ENCODE results near the gene TELO2. TPM values are rescaled to one million over a fixed set of nuclear protein-coding genes. Genes with fewer than 3 reads are reported as not detected.

TELO2 gene
- total and polyA plus RNA-seq, 4 donors: 24.4 to 64.2 (median 42.8) TPM

- peaks cover 0 to 2% (median 0%) of the 10 kb centered on the region in 5 donors for H3K4me1 ChIP-seq (ENCODE audit: control insufficient read depth in 5 of 5, insufficient read depth in 5 of 5, low read length in 5 of 5)
- H3K27ac ChIP-seq (ENCODE audit: low read depth in 1 of 2, low read length in 1 of 2): no peak overlapping the region
- no peak for DNase-seq
- H3K4me3 ChIP-seq: no peak overlapping the region
- TF ChIP-seq CTCF (IDR thresholded peaks at IDR 0.05; ENCODE audit: control extremely low read depth, extremely low read depth): no peak
- no peak overlapping the region for H3K9ac ChIP-seq (ENCODE audit: insufficient read depth in 1 of 2, low read length in 2 of 2)
- no peak for ATAC-seq (ENCODE audit: insufficient read depth, low FRiP score)
- H3K27me3 ChIP-seq (ENCODE audit: control insufficient read depth in 3 of 3, insufficient read depth in 3 of 3, low read length in 2 of 3): no peaks in the 10 kb centered on the region
- H3K36me3 ChIP-seq (ENCODE audit: control insufficient read depth in 4 of 4, insufficient read depth in 4 of 4, low read length in 4 of 4): peaks cover 12 to 66% (median 25%) of the 10 kb centered on the region in 4 donors
- no peaks in the 10 kb centered on the region for H3K9me3 ChIP-seq (ENCODE audit: control insufficient read depth in 4 of 4, insufficient read depth in 3 of 4, low read length in 3 of 4)
- WGBS, 2 donors: 97% methylated on average over 36 of the region's 36 CpGs
Measured at GRCh38 chr16:1499756-1500464, 6.8 kb downstream of the TELO2 start.

GRCh38 chr16:1500465-1501150 lies 7.4 kb downstream of the TELO2 start:
- peaks cover 12 to 69% (median 22%) of the 10 kb centered on the region in 4 donors for H3K36me3 ChIP-seq (ENCODE audit: control insufficient read depth in 4 of 4, insufficient read depth in 4 of 4, low read length in 4 of 4)
- no peak for TF ChIP-seq CTCF (IDR thresholded peaks at IDR 0.05; ENCODE audit: control extremely low read depth, extremely low read depth)
- ATAC-seq (ENCODE audit: insufficient read depth, low FRiP score) (no peak), DNase-seq (no peak)
- WGBS, 2 donors: 96 to 98% methylated on average over 42 to 44 of the region's 44 CpGs
- H3K27ac ChIP-seq (ENCODE audit: low read depth in 1 of 2, low read length in 1 of 2): no peak overlapping the region
- H3K9ac ChIP-seq (ENCODE audit: insufficient read depth in 1 of 2, low read length in 2 of 2): no peak overlapping the region
- H3K9me3 ChIP-seq (ENCODE audit: control insufficient read depth in 4 of 4, insufficient read depth in 3 of 4, low read length in 3 of 4): no peaks in the 10 kb centered on the region
- no peaks in the 10 kb centered on the region for H3K4me1 ChIP-seq (ENCODE audit: control insufficient read depth in 5 of 5, insufficient read depth in 5 of 5, low read length in 5 of 5)
- H3K4me3 ChIP-seq: no peak overlapping the region
- H3K27me3 ChIP-seq (ENCODE audit: control insufficient read depth in 3 of 3, insufficient read depth in 3 of 3, low read length in 2 of 3): no peaks in the 10 kb centered on the region

GRCh38 chr16:1501630-1502029 lies 8.5 kb downstream of the TELO2 start:
- ATAC-seq (ENCODE audit: insufficient read depth, low FRiP score): no peak
- Histone ChIP-seq H3K4me1 (ENCODE audit: control insufficient read depth in 5 of 5, insufficient read depth in 5 of 5, low read length in 5 of 5) (no peaks in the 10 kb centered on the region), H3K36me3 (ENCODE audit: control insufficient read depth in 4 of 4, insufficient read depth in 4 of 4, low read length in 4 of 4) (peaks cover 12 to 67% (median 20%) of the 10 kb centered on the region in 4 donors), H3K9ac (ENCODE audit: insufficient read depth in 1 of 2, low read length in 2 of 2) (no peak overlapping the region), H3K27ac (ENCODE audit: low read depth in 1 of 2, low read length in 1 of 2) (no peak overlapping the region), H3K9me3 (ENCODE audit: control insufficient read depth in 4 of 4, insufficient read depth in 3 of 4, low read length in 3 of 4) (no peaks in the 10 kb centered on the region), H3K4me3 (no peak overlapping the region), H3K27me3 (ENCODE audit: control insufficient read depth in 3 of 3, insufficient read depth in 3 of 3, low read length in 2 of 3) (no peaks in the 10 kb centered on the region)
- no peak for TF ChIP-seq CTCF (IDR thresholded peaks at IDR 0.05; ENCODE audit: control extremely low read depth, extremely low read depth)
- WGBS, 2 donors: 96 to 97% methylated on average over 22 to 23 of the region's 23 CpGs
- DNase-seq: no peak

All from lung (tissue), 12 donors.